K562 (cell line): Measurements from ENCODE around the gene MRPL40. TPM values are rescaled to one million over a fixed set of nuclear protein-coding genes. Genes with fewer than 3 reads are reported as not detected.

Source experiments
- ATAC-seq: fragments of 200-7000 bp; cut with Tn5 transposase; 3 replicates; pipeline ENCODE4 v1.9.1; 2020; ENCODE audit warnings: moderate library complexity
- BruUV-seq: library from RNA; stranded (reverse); fragments of 400-500 nt; replicated peaks from 2 replicates; lab custom pipeline; 2021; lab: Mats Ljungman, UMichigan
- CTCF ChIA-PET: fragments of 300-600 bp; formaldehyde crosslinking; extraction: SDS; loops from one replicate; lab custom pipeline; 2021; ENCODE audit warnings: low intra/inter-chr PET ratio; lab: Yijun Ruan, JAX
- POLR2A ChIA-PET: fragments of 300-600, 350-650 bp; sonication (Branson Sonifier 250); formaldehyde crosslinking; extraction: SDS; loops from one replicate; lab custom pipeline; 2021; ENCODE audit warnings: antibody characterized with exemption, inconsistent platforms; lab: Yijun Ruan, JAX
- DNase-seq, 4 experiments: peaks; one replicate each; pipeline versions ENCODE4 v3.0.0 to v3.0.0-alpha.2; 2011 to 2018; ENCODE audit warnings: low spot score in 3 of 4, mixed read lengths in 3 of 4; ENCODE audit errors: extremely low read depth in 1 of 4
- FAIRE-seq: peaks from 2 replicates; lab custom pipeline; 2011; peaks lifted over from hg19 to GRCh38; lab: Jason Lieb, UNC
- H2AFZ ChIP-seq: 2 replicates; pipeline ENCODE4 v1.6.0; 2011; ENCODE audit warnings: low read depth, low read length, control low read depth, inconsistent platforms
- H3K27ac ChIP-seq: fragments of 200-600 bp; 3 replicates; pipeline ENCODE4 v1.8.0; 2011; ENCODE audit warnings: low read depth, mild to moderate bottlenecking, control low read depth, inconsistent platforms, low read length, moderate library complexity, mixed read lengths; ENCODE audit errors: extremely low read depth
- H3K27me3 ChIP-seq, 2 experiments: fragments of 300-600 bp in 1 of 2; 2 replicates in 1 of 2; 3 replicates in 1 of 2; pipeline versions ENCODE4 v1.6.0 to v1.8.0; 2011; ENCODE audit warnings: inconsistent platforms in 2 of 2, low read length in 2 of 2, mild to moderate bottlenecking in 1 of 2, mixed read lengths in 1 of 2, moderate library complexity in 1 of 2; ENCODE audit not compliant: control insufficient read depth in 2 of 2, insufficient read depth in 2 of 2
- H3K36me3 ChIP-seq: fragments of 300-600 bp; 3 replicates; pipeline ENCODE4 v1.8.0; 2011; ENCODE audit warnings: mild to moderate bottlenecking, low read length, inconsistent platforms; ENCODE audit not compliant: control insufficient read depth, insufficient read depth
- H3K4me1 ChIP-seq, 2 experiments: fragments of 200-600 bp in 1 of 2; replicated peaks in 1 of 2; 2 replicates in 1 of 2; 3 replicates in 1 of 2; pipeline versions ENCODE4 v1.5.1 to v1.8.0; 2011; ENCODE audit warnings: inconsistent platforms in 2 of 2, low read length in 2 of 2, mild to moderate bottlenecking in 1 of 2, mixed read lengths in 1 of 2, moderate library complexity in 1 of 2; ENCODE audit not compliant: control insufficient read depth in 2 of 2, insufficient read depth in 2 of 2
- H3K4me2 ChIP-seq: 2 replicates; pipeline ENCODE4 v1.6.1; 2011; ENCODE audit warnings: low read length, control low read depth, inconsistent platforms, mixed read lengths; ENCODE audit not compliant: insufficient read depth
- H3K4me3 ChIP-seq: fragments of 200-600 bp; sonication (generic), shearing (Covaris generic); 2 replicates; pipeline ENCODE4 v1.5.1; 2016; ENCODE audit warnings: control low read depth, inconsistent platforms
- H3K79me2 ChIP-seq: fragments of 200-600 bp; 3 replicates; pipeline ENCODE4 v1.8.0; 2011; ENCODE audit warnings: low read length, inconsistent platforms; ENCODE audit not compliant: control insufficient read depth, insufficient read depth
- H3K9ac ChIP-seq, 2 experiments: 2 replicates each; pipeline versions ENCODE4 v1.6.0 to v1.6.1; 2011; ENCODE audit warnings: low read depth in 2 of 2, low read length in 2 of 2, control low read depth in 1 of 2, inconsistent platforms in 1 of 2, mild to moderate bottlenecking in 1 of 2, mixed read lengths in 1 of 2; ENCODE audit not compliant: insufficient read depth in 1 of 2
- H3K9me1 ChIP-seq: one replicate; pipeline ENCODE4 v1.6.0; 2011; ENCODE audit warnings: inconsistent platforms, mild to moderate bottlenecking, low read length, moderate library complexity; ENCODE audit not compliant: control insufficient read depth, insufficient read depth
- H3K9me3 ChIP-seq: replicated peaks from 2 replicates; pipeline ENCODE4 v1.5.1; 2011; ENCODE audit warnings: low read depth, low read length, inconsistent platforms; ENCODE audit not compliant: control insufficient read depth, insufficient read depth
- H4K20me1 ChIP-seq: replicated peaks from 2 replicates; pipeline ENCODE4 v1.6.1; 2011; ENCODE audit warnings: low read length, inconsistent platforms, mixed read lengths; ENCODE audit not compliant: control insufficient read depth, insufficient read depth
- CHD1 ChIP-seq: fragments of 200-600 bp; sonication (generic); IDR thresholded peaks from one replicate; pipeline ENCODE4 v1.6.1; 2012; ENCODE audit warnings: mild to moderate bottlenecking, moderate library complexity, low read length, inconsistent platforms
- CHD2 ChIP-seq: IDR thresholded peaks from 2 replicates; pipeline ENCODE4 v1.6.1; 2011; ENCODE audit warnings: low read depth, low read length
- CHD4 ChIP-seq: fragments of 200-600 bp; sonication (generic); IDR thresholded peaks from 3 replicates; pipeline ENCODE4 v1.6.1; 2012; ENCODE audit warnings: low read depth, mild to moderate bottlenecking, mixed read lengths, low read length, inconsistent platforms; ENCODE audit not compliant: insufficient read depth, insufficient replicate concordance, poor library complexity, severe bottlenecking
- DIDO1 ChIP-seq: fragments of 450-650 bp; IDR thresholded peaks from 2 replicates; pipeline ENCODE4 v1.6.1; 2016; ENCODE audit warnings: low read depth, missing biosample characterization, missing genetic modification characterization
- POLR2A ChIP-seq: fragments of 450-650 bp; conservative IDR thresholded peaks from 2 replicates; pipeline ENCODE4 v1.6.1; 2016
- POLR2B ChIP-seq: fragments of 450-650 bp; IDR thresholded peaks from 2 replicates; pipeline ENCODE4 v1.6.1; 2018; ENCODE audit warnings: low read depth; ENCODE audit not compliant: partially characterized antibody
- POLR2G ChIP-seq: fragments of 200-400 bp; formaldehyde crosslinking; IDR thresholded peaks from 2 replicates; pipeline ENCODE4 v1.6.1; 2017; ENCODE audit warnings: low read depth, mild to moderate bottlenecking, antibody characterized with exemption, low read length, moderate library complexity
- PRMT5 ChIP-seq: sonication (generic); formaldehyde crosslinking; IDR thresholded peaks from 2 replicates; pipeline ENCODE4 v1.5.0; 2020; ENCODE audit warnings: missing genetic modification reagents
- RBFOX2 ChIP-seq: fragments of 200-400 bp; formaldehyde crosslinking; IDR thresholded peaks from 2 replicates; pipeline ENCODE4 v1.6.1; 2017; ENCODE audit warnings: low read depth, mild to moderate bottlenecking, low read length, moderate library complexity
- WHSC1 ChIP-seq: IDR thresholded peaks from one replicate; pipeline ENCODE4 v1.6.1; 2012; ENCODE audit warnings: low read length, control low read depth, inconsistent platforms
- ZNF146 ChIP-seq: IDR thresholded peaks from one replicate; pipeline ENCODE4 v1.6.1; 2018; ENCODE audit warnings: missing compliant biosample characterization; ENCODE audit not compliant: unreplicated experiment
- ZNF764 ChIP-seq: fragments of 250-450 bp; sonication (Bioruptor Pico); IDR thresholded peaks from 2 replicates; pipeline ENCODE4 v1.4.0; 2020; ENCODE audit warnings: low read depth, mild to moderate bottlenecking, moderate library complexity
- ZNF830 ChIP-seq: fragments of 250-450 bp; sonication (Bioruptor Pico); IDR thresholded peaks from 2 replicates; pipeline ENCODE4 v1.5.0; 2021; ENCODE audit warnings: mild to moderate bottlenecking
- WGBS: fragments of 100-300 bp; shearing (Covaris generic); methylation state at CpG from one replicate; pipeline ENCODE4 v1.1.6; 2016; ENCODE audit warnings: low coverage, mixed read lengths; ENCODE audit not compliant: insufficient coverage; ENCODE audit errors: missing lambda C conversion rate; 5-methylcytosine and 5-hydroxymethylcytosine counted together
- in situ Hi-C: fragments of 300-500 bp; cut with MboI; formaldehyde crosslinking; loops from 4 replicates; pipeline ENCODE4 v1.15.0; 2018; ENCODE audit warnings: inconsistent platforms, mixed read lengths
- intact Hi-C: fragments of 100-400 bp; cut with micrococcal nuclease; formaldehyde crosslinking; loops from 2 replicates; pipeline ENCODE4 v1.14.2; 2022
- polyA plus RNA-seq, 8 experiments: library from polyadenylated mRNA; depleted of rRNA in 4 of 8; stranded (reverse) in 5 of 8; unstranded in 3 of 8; fragments of >200 nt; fragmentation: Nextera tagmentation in 2 of 8; fragmentation: Illumina TruSeq in 1 of 8; extraction: Ambion mirVana in 2 of 8; extraction: Trizol in 1 of 8; gene quantifications; 2 replicates each; pipeline versions ENCODE4 v1.2.1 to v1.2.3, GENCODE V29; 2011 to 2014; ENCODE audit warnings: inconsistent platforms in 1 of 8, missing spikeins in 1 of 8
- total RNA-seq, 7 experiments: library from RNA; depleted of rRNA in 6 of 7; stranded (reverse); fragments of >200 nt in 6 of 7; fragmentation: Illumina TruSeq in 2 of 7; extraction: Trizol in 2 of 7; gene quantifications; 2 replicates each; pipeline versions ENCODE4 v1.2.1 to v1.2.3, GENCODE V29; 2011 to 2021; ENCODE audit warnings: low replicate concordance in 1 of 7
- TF ChIP-seq, protein P1 (sequence below), 2 experiments: IDR thresholded peaks in 1 of 2; conservative IDR thresholded peaks in 1 of 2; 2 replicates each; pipeline ENCODE4 v1.6.1; 2016; ENCODE audit warnings: low read depth in 2 of 2, mild to moderate bottlenecking in 1 of 2, missing compliant biosample characterization in 1 of 2, missing genetic modification characterization in 1 of 2, moderate library complexity in 1 of 2
- TF ChIP-seq, protein P2 (sequence below): fragments of 250-450 bp; sonication (Bioruptor Pico); IDR thresholded peaks from 2 replicates; pipeline ENCODE4 v1.6.1; 2021; ENCODE audit warnings: mild to moderate bottlenecking

Gene MRPL40
- total and polyA plus RNA-seq, 9 of the 15 experiments (the other 6 are each of a cell fraction or from before 2014, with no cell fraction given), result 132 to 652 (median 208) TPM

DNA sequence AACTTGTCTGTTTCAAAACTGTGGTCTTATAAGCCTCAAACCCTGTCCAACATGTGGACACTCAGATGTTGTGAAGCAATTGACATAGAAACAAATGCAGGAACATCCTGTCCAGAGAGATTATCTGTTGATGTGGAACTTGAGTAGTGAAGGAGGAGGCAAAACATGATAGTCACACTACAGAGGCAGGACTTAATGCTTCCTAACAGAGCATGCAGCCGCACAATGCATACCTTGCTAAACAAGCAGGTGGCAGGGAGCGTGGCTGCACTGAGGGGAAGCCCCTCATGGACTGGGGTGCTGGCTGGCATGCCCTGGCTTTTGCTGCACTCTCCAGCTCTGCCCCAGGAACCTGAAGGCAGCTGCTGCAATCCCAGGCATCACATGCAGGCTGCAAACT, 9.8 kb downstream of the MRPL40 start:
- intact Hi-C loops (loop anchor here (10.0 kb wide), 1 partner anchor 183 kb away; no protein-coding TSS in a partner anchor), in situ Hi-C loops (no loop called here)
- BruUV-seq, result no TSS peak
- no peak overlapping the region for H2AFZ ChIP-seq
- H3K36me3 ChIP-seq, result peaks cover 78% of the 10 kb centered on the region
- H3K9me3 ChIP-seq, result no peaks in the 10 kb centered on the region
- no peak for ATAC-seq
- CTCF ChIA-PET, result no interaction called here
- peaks cover 4% of the 10 kb centered on the region for H3K9me1 ChIP-seq
- H3K4me3 ChIP-seq, result no peak overlapping the region
- no peak overlapping the region for H3K4me2 ChIP-seq
- DNase-seq, result peak in 1 of 4 experiments; percentile 31
- FAIRE-seq, result no peak
- WGBS, result 93% methylated on average over 2 of the region's 2 CpGs
- 0 out of 2 replicates have a peak, but pooled peaks have one; percentile 28 for TF ChIP-seq PRMT5
- TF ChIP-seq ZNF764 (CRISPR knock-in tag), result 0 out of 2 replicates have a peak, but pooled peaks have one; percentile 16
- TF ChIP-seq CHD2, result no peak
- TF ChIP-seq POLR2A, result peak; percentile 27
- peak; percentile 55 for TF ChIP-seq POLR2G
- TF ChIP-seq POLR2B, result peak; percentile 30
- TF ChIP-seq, protein P1, sequence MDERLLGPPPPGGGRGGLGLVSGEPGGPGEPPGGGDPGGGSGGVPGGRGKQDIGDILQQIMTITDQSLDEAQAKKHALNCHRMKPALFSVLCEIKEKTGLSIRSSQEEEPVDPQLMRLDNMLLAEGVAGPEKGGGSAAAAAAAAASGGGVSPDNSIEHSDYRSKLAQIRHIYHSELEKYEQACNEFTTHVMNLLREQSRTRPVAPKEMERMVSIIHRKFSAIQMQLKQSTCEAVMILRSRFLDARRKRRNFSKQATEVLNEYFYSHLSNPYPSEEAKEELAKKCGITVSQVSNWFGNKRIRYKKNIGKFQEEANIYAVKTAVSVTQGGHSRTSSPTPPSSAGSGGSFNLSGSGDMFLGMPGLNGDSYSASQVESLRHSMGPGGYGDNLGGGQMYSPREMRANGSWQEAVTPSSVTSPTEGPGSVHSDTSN (CRISPR knock-in tag; IDR thresholded peaks at IDR 0.05; ENCODE audit: low read depth), result 0 out of 2 replicates have a peak, but pooled peaks have one; percentile 21
- TF ChIP-seq, protein P1 (tag; conservative IDR thresholded peaks at IDR 0.05; ENCODE audit: low read depth), result no peak
- no peak for TF ChIP-seq CHD4
- TF ChIP-seq CHD1, result peak; percentile 22
- no peak for TF ChIP-seq DIDO1 (tag)
- TF ChIP-seq RBFOX2, result peak; percentile 43; the same call in 1 of the 2 replicates
- TF ChIP-seq ZNF830 (CRISPR knock-in tag), result 0 out of 2 replicates have a peak, but pooled peaks have one; percentile 23
- peak; percentile 28 for TF ChIP-seq ZNF146 (CRISPR knock-in tag)
- TF ChIP-seq WHSC1, result peak; percentile 61
- TF ChIP-seq, protein P2, sequence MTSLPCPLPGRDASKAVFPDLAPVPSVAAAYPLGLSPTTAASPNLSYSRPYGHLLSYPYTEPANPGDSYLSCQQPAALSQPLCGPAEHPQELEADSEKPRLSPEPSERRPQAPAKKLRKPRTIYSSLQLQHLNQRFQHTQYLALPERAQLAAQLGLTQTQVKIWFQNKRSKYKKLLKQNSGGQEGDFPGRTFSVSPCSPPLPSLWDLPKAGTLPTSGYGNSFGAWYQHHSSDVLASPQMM (CRISPR knock-in tag), result no peak
- peaks cover 17 to 20% of the 10 kb centered on the region in 2 experiments; a peak in 4 of 5 replicates for H3K4me1 ChIP-seq
- peaks cover 26% of the 10 kb centered on the region for H4K20me1 ChIP-seq
- POLR2A ChIA-PET, result interaction anchor here (1.0 to 2.2 kb wide), 7 partner anchors 10 to 327 kb away, joined by 4 to 18 read pairs (median 6); partner anchors contain the start of genes HIRA, MRPL40 and SLC25A1
- H3K27me3 ChIP-seq, result no peaks in the 10 kb centered on the region
- no peak overlapping the region for H3K27ac ChIP-seq
- peak overlapping the region in 1 of 2 experiments; percentile 79; a peak in 2 of 4 replicates for H3K9ac ChIP-seq
- peaks cover 68% of the 10 kb centered on the region for H3K79me2 ChIP-seq
